ENCODE data around the gene TRPM4.
A peak's percentile ranks its signal among the peaks of the same experiment; 100 is the strongest.

Gene TRPM4

DNA sequence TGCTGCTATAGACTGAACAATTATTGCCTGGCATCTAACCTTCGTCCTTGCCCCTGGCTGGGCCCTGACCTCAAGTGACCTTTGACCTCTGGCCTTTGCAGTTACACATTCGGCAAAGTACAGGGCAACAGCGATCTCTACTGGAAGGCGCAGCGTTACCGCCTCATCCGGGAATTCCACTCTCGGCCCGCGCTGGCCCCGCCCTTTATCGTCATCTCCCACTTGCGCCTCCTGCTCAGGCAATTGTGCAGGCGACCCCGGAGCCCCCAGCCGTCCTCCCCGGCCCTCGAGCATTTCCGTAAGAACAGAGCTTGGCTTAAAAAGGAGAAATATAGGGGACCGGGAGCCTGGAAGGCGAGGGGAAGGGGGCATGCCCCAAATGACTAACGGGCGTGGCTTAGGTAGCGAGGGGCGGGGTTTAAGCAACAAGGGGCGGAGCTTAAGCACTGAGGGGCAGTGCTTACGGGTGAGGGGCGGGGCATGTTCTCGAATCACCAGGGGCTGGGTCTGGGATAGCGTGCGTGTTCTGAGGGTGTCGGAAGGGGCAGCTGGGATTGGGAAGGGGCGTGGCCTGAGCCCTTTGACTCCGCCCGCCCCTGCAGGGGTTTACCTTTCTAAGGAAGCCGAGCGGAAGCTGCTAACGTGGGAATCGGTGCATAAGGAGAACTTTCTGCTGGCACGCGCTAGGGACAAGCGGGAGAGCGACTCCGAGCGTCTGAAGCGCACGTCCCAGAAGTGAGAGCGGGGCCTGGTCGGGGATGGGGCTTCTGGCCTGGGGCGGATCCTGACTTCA, 52.7 kb downstream of the TRPM4 start:
- TF ChIP-seq, protein P1, sequence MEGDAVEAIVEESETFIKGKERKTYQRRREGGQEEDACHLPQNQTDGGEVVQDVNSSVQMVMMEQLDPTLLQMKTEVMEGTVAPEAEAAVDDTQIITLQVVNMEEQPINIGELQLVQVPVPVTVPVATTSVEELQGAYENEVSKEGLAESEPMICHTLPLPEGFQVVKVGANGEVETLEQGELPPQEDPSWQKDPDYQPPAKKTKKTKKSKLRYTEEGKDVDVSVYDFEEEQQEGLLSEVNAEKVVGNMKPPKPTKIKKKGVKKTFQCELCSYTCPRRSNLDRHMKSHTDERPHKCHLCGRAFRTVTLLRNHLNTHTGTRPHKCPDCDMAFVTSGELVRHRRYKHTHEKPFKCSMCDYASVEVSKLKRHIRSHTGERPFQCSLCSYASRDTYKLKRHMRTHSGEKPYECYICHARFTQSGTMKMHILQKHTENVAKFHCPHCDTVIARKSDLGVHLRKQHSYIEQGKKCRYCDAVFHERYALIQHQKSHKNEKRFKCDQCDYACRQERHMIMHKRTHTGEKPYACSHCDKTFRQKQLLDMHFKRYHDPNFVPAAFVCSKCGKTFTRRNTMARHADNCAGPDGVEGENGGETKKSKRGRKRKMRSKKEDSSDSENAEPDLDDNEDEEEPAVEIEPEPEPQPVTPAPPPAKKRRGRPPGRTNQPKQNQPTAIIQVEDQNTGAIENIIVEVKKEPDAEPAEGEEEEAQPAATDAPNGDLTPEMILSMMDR (conservative IDR thresholded peaks at IDR 0.05): no peak
- H3K27ac ChIP-seq: peak overlapping the region; percentile 68; the same call in 1 of the 2 replicates

GRCh38 chr19:49210901-49211451, 53.4 kb downstream of the TRPM4 start:
- TF ChIP-seq, protein P1 (conservative IDR thresholded peaks at IDR 0.05): no peak
- H3K27ac ChIP-seq: peak overlapping the region; percentile 68

DNA sequence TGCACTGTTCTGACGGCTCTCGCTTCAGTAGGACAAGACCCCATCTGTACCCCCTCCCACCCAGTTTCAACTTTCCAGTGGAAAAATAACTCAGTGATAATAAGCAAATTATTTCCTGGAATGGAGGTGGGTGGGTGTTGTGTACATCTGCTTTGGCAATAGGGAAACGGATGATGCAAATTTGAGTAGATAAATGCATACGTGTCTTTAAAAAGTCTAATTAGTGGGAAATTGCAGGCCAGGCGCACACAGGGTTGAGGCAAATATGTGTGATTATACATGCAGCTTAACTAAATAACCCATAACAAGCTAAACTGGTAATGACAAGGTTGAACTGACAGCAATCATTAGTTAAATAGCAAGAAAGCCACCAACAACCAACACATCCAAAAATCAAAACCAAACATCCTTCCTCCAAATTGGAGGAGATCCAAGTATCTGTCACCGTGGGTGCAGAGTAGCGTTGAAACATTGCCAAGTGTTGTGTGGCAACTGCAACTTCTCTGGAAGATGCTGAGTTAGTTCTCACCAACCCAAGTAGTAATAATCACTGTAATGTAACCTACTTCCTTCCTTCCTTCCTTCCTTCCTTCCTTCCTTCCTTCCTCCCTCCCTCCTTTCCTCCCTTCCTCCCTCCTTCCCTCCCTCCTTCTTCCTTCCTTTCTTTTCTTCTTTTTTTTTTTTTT, 54.6 kb downstream of the TRPM4 start:
- TF ChIP-seq, protein P1 (conservative IDR thresholded peaks at IDR 0.05): no peak
- peak overlapping the region; percentile 68 for H3K27ac ChIP-seq

GRCh38 chr19:49213791-49214190, 56.2 kb downstream of the TRPM4 start:
- H3K27ac ChIP-seq: no peak overlapping the region
- TF ChIP-seq, protein P1 (conservative IDR thresholded peaks at IDR 0.05): peak; percentile 34; the same call in 1 of the 2 replicates

DNA sequence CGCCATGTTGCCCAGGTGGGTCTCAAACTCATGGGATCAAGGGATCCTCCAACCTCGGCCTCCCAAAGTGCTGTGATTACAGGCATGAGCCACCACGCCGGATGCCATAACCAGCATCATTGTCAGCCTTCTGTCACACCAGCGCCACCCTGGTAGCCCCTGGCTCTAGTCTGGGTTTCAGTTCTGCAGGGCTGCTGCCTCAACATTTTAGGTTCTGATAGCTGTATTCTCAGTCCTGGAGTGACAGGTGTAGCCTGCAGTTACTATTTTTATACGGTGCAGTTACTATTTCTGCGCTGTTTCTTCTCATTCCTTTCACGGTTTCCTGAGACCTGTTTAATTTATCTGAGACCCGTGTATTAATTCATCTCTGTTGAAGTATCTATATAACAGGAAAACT, 57.1 kb downstream of the TRPM4 start:
- no peak overlapping the region for H3K27ac ChIP-seq
- TF ChIP-seq, protein P1 (conservative IDR thresholded peaks at IDR 0.05): no peak

GRCh38 chr19:49216071-49216470, 58.5 kb downstream of the TRPM4 start:
- no peak overlapping the region for H3K27ac ChIP-seq
- TF ChIP-seq, protein P1 (conservative IDR thresholded peaks at IDR 0.05): no peak

DNA sequence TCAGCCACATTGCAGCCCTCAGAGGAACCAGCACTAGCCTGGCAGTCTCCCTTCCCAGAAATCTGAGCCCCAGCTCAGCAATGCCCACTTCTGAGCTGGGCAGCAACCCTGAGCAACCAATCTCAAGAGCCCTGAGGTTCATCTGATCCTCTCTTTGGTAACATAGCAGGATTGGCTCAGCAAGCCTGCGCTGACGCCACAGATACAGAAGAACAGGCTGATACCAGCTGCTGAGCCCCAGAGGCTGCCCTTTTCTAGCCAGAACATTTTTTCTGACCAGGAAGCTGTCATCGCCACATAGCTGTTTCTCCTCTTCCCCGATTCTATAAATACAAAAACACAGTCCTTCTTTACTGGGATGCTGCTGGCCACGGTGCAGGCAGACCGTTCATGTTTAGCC, 59.8 kb downstream of the TRPM4 start:
- no peak overlapping the region for H3K27ac ChIP-seq
- TF ChIP-seq, protein P1 (conservative IDR thresholded peaks at IDR 0.05): no peak

Data from VCaP (cell line).